Neuronal stem cell (in vitro differentiated cells): ENCODE measurements around the gene ARMC3.
"Not testable (repeated sequence)": the region's sequence is repeated elsewhere in the genome, so short reads cannot be mapped to it uniquely, and the experiment has no call there.

Source experiments
- DNase-seq: peaks from one replicate; pipeline ENCODE4 v3.0.0-alpha.2; 2013; ENCODE audit warnings: low spot score
- H2AFZ ChIP-seq: one replicate; pipeline ENCODE4 v1.6.1; 2013; ENCODE audit warnings: mild to moderate bottlenecking, low read length, inconsistent platforms
- H2AK5ac ChIP-seq: 2 replicates; pipeline ENCODE4 v1.6.1; 2013; ENCODE audit warnings: low read depth, mild to moderate bottlenecking, inconsistent platforms, low read length, moderate library complexity, mixed read lengths
- H2BK120ac ChIP-seq: 2 replicates; pipeline ENCODE4 v1.6.1; 2013; ENCODE audit warnings: low read depth, mild to moderate bottlenecking, inconsistent platforms, low read length, moderate library complexity, mixed read lengths
- H2BK12ac ChIP-seq: one replicate; pipeline ENCODE4 v1.6.1; 2013; ENCODE audit warnings: low read length, inconsistent platforms
- H2BK15ac ChIP-seq: 2 replicates; pipeline ENCODE4 v1.6.1; 2013; ENCODE audit warnings: mild to moderate bottlenecking, low read length, inconsistent platforms, mixed read lengths
- H2BK5ac ChIP-seq: one replicate; pipeline ENCODE4 v1.6.1; 2013; ENCODE audit warnings: inconsistent platforms, mild to moderate bottlenecking, low read length, moderate library complexity
- H3K14ac ChIP-seq: one replicate; pipeline ENCODE4 v1.6.1; 2013; ENCODE audit warnings: low read length, inconsistent platforms
- H3K18ac ChIP-seq: 2 replicates; pipeline ENCODE4 v1.6.1; 2013; ENCODE audit warnings: low read length, inconsistent platforms
- H3K23ac ChIP-seq: 2 replicates; pipeline ENCODE4 v1.6.1; 2013; ENCODE audit warnings: low read depth, mild to moderate bottlenecking, mixed read lengths, low read length, inconsistent platforms; ENCODE audit not compliant: poor library complexity
- H3K27ac ChIP-seq: replicated peaks from 3 replicates; pipeline ENCODE4 v1.5.1; 2013; ENCODE audit warnings: low read length, inconsistent platforms
- H3K27me3 ChIP-seq, 3 experiments: 2 replicates each; pipeline ENCODE4 v1.6.1; 2013; ENCODE audit warnings: low read length in 3 of 3, mild to moderate bottlenecking in 2 of 3, inconsistent platforms in 1 of 3, low read depth in 1 of 3, mixed read lengths in 1 of 3, moderate library complexity in 1 of 3; ENCODE audit not compliant: control insufficient read depth in 3 of 3, insufficient read depth in 3 of 3
- H3K36me3 ChIP-seq, 2 donors: replicated peaks in 1 of 2; 2 replicates each; pipeline ENCODE4 v1.6.1; 2013; ENCODE audit warnings: low read length in 2 of 2; ENCODE audit not compliant: control insufficient read depth in 2 of 2, insufficient read depth in 2 of 2
- H3K4ac ChIP-seq: 2 replicates; pipeline ENCODE4 v1.6.1; 2013; ENCODE audit warnings: inconsistent platforms, mild to moderate bottlenecking, low read length, moderate library complexity
- H3K4me1 ChIP-seq, 2 donors: 1 replicate in 1 of 2; 2 replicates in 1 of 2; pipeline ENCODE4 v1.6.1; 2013; ENCODE audit warnings: low read length in 2 of 2, low read depth in 1 of 2; ENCODE audit not compliant: control insufficient read depth in 2 of 2, insufficient read depth in 1 of 2
- H3K4me2 ChIP-seq: one replicate; pipeline ENCODE4 v1.6.1; 2013; ENCODE audit warnings: mild to moderate bottlenecking, low read length, inconsistent platforms; ENCODE audit not compliant: insufficient read depth, poor library complexity, severe bottlenecking
- H3K4me3 ChIP-seq, 2 donors: 2 replicates each; pipeline ENCODE4 v1.5.1; 2013; ENCODE audit warnings: low read length in 2 of 2, mild to moderate bottlenecking in 2 of 2, inconsistent platforms in 1 of 2, moderate library complexity in 1 of 2
- H3K79me1 ChIP-seq: one replicate; pipeline ENCODE4 v1.6.1; 2013; ENCODE audit warnings: low read depth, mild to moderate bottlenecking, inconsistent platforms, low read length, moderate library complexity
- H3K9ac ChIP-seq: one replicate; pipeline ENCODE4 v1.6.1; 2013; ENCODE audit warnings: mild to moderate bottlenecking, low read depth, low read length, inconsistent platforms; ENCODE audit not compliant: poor library complexity
- H3K9me3 ChIP-seq, 2 donors: replicated peaks in 1 of 2; 2 replicates each; pipeline versions ENCODE3 to v1.6.1; 2013; ENCODE audit warnings: low read length in 2 of 2, mild to moderate bottlenecking in 2 of 2, inconsistent platforms in 1 of 2, low read depth in 1 of 2, mixed read lengths in 1 of 2, moderate library complexity in 1 of 2; ENCODE audit not compliant: control insufficient read depth in 2 of 2, insufficient read depth in 1 of 2
- H4K8ac ChIP-seq: one replicate; pipeline ENCODE4 v1.6.1; 2013; ENCODE audit warnings: low read depth, mild to moderate bottlenecking, inconsistent platforms, low read length, moderate library complexity
- H4K91ac ChIP-seq: one replicate; pipeline ENCODE4 v1.6.1; 2013; ENCODE audit warnings: low read length, low read depth, mild to moderate bottlenecking, inconsistent platforms; ENCODE audit not compliant: poor library complexity
- WGBS, 2 donors: extraction: QIAGEN DNeasy Blood & Tissue Kit; methylation state at CpG; one replicate each; pipeline ENCODE4 v1.1.7; 2013; ENCODE audit warnings: missing lambda C conversion rate in 2 of 2, mixed read lengths in 1 of 2; ENCODE audit not compliant: insufficient read length in 2 of 2, insufficient replicate concordance in 1 of 2; ENCODE audit errors: extremely low coverage in 2 of 2; 5-methylcytosine and 5-hydroxymethylcytosine counted together

The ARMC3 gene

DNA sequence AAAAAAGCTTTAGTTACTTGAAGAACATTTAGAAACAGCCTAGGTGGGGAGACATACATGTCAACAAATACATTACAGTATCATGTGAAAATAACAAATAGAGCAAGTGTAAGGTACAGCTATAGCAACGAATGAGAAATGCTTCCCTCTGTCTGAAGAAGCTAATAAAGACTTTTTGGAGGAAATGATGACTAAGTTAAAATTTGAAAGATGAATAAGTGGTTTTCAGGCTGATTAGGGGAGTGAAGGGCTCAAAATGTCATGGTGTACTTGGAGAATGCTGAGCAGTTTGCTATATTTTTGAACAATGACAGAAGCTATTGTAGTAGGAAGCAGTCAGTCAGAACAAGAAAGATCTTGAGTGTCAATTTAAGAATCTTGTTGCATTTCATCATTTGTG, 2.8 kb upstream of the ARMC3 start:
- Histone ChIP-seq H2BK120ac (no peak overlapping the region), H2AK5ac (no peak overlapping the region), H2AFZ (no peak overlapping the region), H3K18ac (no peak overlapping the region), H4K8ac (no peak overlapping the region), H3K36me3 (no peaks in the 10 kb centered on the region), H3K23ac (no peak overlapping the region), H2BK5ac (no peak overlapping the region), H3K4me2 (no peak overlapping the region), H3K9ac (no peak overlapping the region), H2BK12ac (no peak overlapping the region), H3K27me3 (peaks cover 0 to 8% (median 0%) of the 10 kb centered on the region in 3 experiments), H3K14ac (no peak overlapping the region), H2BK15ac (no peak overlapping the region), H3K4me3 (no peak overlapping the region), H3K9me3 (no peaks in the 10 kb centered on the region), H3K4me1 (no peaks in the 10 kb centered on the region), H3K27ac (no peak overlapping the region), H3K4ac (no peak overlapping the region), H4K91ac (no peak overlapping the region), H3K79me1 (no peaks in the 10 kb centered on the region)
- no peak for DNase-seq
- WGBS, 2 donors, result no CpG with 5 or more reads among the region's 1 CpG

DNA sequence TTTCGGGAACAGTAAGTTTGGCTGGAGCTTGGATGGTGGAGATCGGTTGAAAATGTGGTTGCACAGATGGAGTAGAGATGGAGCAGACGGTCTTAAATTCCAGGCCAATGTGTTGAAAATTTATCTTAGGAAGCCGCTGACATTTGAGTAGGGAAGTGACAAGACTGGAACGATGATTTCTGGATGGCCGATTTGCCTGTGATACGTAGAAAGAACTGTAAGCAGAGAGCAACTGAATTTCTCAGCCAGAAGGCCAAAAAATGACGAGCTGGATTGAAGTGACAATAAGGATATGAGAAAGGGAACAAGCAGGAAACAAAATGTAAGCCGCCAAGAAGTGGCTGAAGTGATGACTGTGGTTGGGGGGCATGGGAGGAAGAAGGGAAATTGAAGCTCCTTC, 687 bp upstream of the ARMC3 start:
- Histone ChIP-seq H3K4me3 (no peak overlapping the region), H2BK15ac (no peak overlapping the region), H3K36me3 (no peaks in the 10 kb centered on the region), H2AK5ac (no peak overlapping the region), H2BK12ac (no peak overlapping the region), H3K27me3 (peaks cover 0 to 8% (median 0%) of the 10 kb centered on the region in 3 experiments), H3K4me1 (no peaks in the 10 kb centered on the region), H3K4me2 (no peak overlapping the region), H4K8ac (no peak overlapping the region), H2BK5ac (no peak overlapping the region), H2AFZ (peak overlapping the region; percentile 86), H3K4ac (no peak overlapping the region), H3K14ac (no peak overlapping the region), H3K23ac (no peak overlapping the region), H3K9me3 (no peaks in the 10 kb centered on the region), H2BK120ac (no peak overlapping the region), H3K9ac (no peak overlapping the region), H3K79me1 (no peaks in the 10 kb centered on the region), H3K18ac (no peak overlapping the region), H3K27ac (no peak overlapping the region), H4K91ac (no peak overlapping the region)
- DNase-seq, result peak; percentile 1
- WGBS, 2 donors, result 100% methylated on average over 1 of the region's 9 CpGs; no CpG with 5 or more reads in 1 of the 2 donors

DNA sequence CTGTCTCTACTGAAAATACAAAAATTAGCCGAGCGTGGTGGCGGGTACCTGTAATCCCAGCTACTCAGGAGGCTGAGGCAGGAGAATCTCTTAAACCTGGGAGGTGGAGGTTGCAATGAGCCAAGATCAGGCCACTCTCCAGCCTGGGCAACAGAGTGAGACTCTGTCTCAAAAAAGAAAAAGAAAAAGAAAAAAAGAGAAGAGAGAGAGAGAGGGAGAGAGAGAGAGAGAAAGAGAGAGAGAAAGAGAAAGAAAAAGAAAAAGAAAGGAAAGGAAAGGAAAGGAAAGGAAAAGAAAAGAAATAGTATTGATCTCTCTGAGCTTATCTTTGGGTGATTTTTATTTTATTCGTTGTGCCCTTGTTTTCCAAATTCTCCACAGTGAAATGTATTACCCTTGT, 1.2 kb downstream of the ARMC3 start:
- H4K91ac ChIP-seq, H3K9me3 ChIP-seq, H3K4me3 ChIP-seq, H2BK5ac ChIP-seq, H3K36me3 ChIP-seq, H3K27ac ChIP-seq, H2AFZ ChIP-seq, H2BK12ac ChIP-seq, H2AK5ac ChIP-seq, H3K23ac ChIP-seq, H3K4me1 ChIP-seq, DNase-seq, H3K14ac ChIP-seq, H4K8ac ChIP-seq, H3K4ac ChIP-seq, H2BK15ac ChIP-seq, H3K79me1 ChIP-seq, H3K4me2 ChIP-seq, H3K9ac ChIP-seq, H2BK120ac ChIP-seq, H3K27me3 ChIP-seq, H3K18ac ChIP-seq: not testable (repeated sequence)
- no CpG with 5 or more reads among the region's 4 CpGs for WGBS, 2 donors

DNA sequence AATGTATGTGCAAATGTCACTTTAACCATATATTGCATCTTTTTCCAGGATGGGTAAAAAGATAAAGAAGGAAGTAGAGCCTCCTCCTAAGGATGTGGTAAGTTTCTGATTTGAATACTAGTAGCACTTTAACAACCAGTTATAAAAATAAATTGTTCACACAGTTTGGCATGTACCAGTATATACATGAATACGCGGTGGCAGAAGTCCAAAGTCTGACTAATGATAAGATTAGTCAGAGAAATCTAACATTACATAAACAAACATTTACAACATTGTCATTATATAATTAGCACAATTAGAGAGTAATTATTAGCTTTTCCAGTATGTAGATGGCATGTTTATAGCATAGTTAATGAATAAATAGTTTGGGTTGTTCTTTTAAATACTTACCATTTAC, 4.1 kb downstream of the ARMC3 start:
- Histone ChIP-seq H3K9me3 (no peaks in the 10 kb centered on the region), H3K18ac (no peak overlapping the region), H3K27ac (no peak overlapping the region), H3K4ac (no peak overlapping the region), H3K27me3 (peaks cover 0 to 2% (median 0%) of the 10 kb centered on the region in 3 experiments), H2AFZ (no peak overlapping the region), H2BK12ac (no peak overlapping the region), H3K36me3 (no peaks in the 10 kb centered on the region), H2BK15ac (no peak overlapping the region), H3K79me1 (no peaks in the 10 kb centered on the region), H2BK5ac (no peak overlapping the region), H3K4me1 (no peaks in the 10 kb centered on the region), H2BK120ac (no peak overlapping the region), H3K9ac (no peak overlapping the region), H3K4me2 (no peak overlapping the region), H3K14ac (no peak overlapping the region), H4K91ac (no peak overlapping the region), H2AK5ac (no peak overlapping the region), H3K23ac (no peak overlapping the region), H4K8ac (no peak overlapping the region), H3K4me3 (no peak overlapping the region)
- no peak for DNase-seq
- WGBS, 2 donors, result no CpG with 5 or more reads among the region's 2 CpGs
